Epithelial cell of proximal tubule (primary cell): ENCODE results near the gene CD44. TPM values are rescaled to one million over a fixed set of nuclear protein-coding genes. Genes with fewer than 3 reads are reported as not detected.
"Not testable (repeated sequence)": the region's sequence is repeated elsewhere in the genome, so short reads cannot be mapped to it uniquely, and the experiment has no call there.

Source experiments
- DNase-seq: peaks from one replicate; pipeline ENCODE4 v3.0.0-alpha.2; 2011; ENCODE audit warnings: low read depth
- H3K4me3 ChIP-seq: 2 replicates; pipeline ENCODE4 v1.5.1; 2011; ENCODE audit warnings: low read depth, mild to moderate bottlenecking, low read length
- total RNA-seq: library from RNA; depleted of rRNA; stranded (reverse); fragments of >200 nt; gene quantifications from 2 replicates; pipeline ENCODE4 v1.2.3, GENCODE V29; 2015
- TF ChIP-seq, protein P1 (sequence below): conservative IDR thresholded peaks from 2 replicates; pipeline ENCODE4 v1.5.1; 2012; ENCODE audit warnings: low read depth, mild to moderate bottlenecking, low read length

Gene CD44
- total RNA-seq, 1 donor from 2014 or later: 296 TPM

DNA sequence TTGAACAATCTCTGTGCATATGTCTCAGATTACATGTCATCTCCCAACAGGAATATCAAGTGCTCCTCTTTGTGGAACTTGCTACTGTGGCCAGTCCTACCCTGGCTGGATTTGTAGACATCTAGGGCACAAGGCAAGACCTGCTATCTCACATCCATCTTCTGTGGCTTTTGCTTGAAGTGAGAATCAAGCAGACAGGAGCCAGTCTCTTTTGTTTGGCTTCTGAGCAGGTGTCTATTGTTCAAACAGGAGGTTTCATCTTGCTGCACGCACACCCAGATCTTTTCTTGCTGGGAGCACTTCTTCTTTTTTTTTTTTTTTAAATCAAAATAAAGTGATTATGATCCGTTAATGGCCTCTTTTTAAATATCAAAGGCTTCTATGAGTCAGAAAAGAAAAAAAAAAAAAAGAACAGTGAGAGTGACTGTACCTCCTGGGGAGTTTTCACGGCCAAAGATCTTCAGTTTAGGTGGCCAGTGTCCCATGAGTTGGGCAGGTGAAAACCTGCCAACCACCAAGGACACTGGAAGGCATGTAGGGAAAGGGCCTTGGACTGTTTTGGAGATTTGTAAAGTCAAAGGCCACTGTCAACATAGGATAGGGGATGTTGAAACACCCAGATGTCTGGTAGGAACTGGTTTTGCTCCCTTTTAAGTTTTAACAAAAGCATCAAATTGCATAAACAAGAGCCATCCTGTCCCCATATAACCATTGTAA lies 78.1 kb downstream of the CD44 start:
- TF ChIP-seq, protein P1, sequence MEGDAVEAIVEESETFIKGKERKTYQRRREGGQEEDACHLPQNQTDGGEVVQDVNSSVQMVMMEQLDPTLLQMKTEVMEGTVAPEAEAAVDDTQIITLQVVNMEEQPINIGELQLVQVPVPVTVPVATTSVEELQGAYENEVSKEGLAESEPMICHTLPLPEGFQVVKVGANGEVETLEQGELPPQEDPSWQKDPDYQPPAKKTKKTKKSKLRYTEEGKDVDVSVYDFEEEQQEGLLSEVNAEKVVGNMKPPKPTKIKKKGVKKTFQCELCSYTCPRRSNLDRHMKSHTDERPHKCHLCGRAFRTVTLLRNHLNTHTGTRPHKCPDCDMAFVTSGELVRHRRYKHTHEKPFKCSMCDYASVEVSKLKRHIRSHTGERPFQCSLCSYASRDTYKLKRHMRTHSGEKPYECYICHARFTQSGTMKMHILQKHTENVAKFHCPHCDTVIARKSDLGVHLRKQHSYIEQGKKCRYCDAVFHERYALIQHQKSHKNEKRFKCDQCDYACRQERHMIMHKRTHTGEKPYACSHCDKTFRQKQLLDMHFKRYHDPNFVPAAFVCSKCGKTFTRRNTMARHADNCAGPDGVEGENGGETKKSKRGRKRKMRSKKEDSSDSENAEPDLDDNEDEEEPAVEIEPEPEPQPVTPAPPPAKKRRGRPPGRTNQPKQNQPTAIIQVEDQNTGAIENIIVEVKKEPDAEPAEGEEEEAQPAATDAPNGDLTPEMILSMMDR: no peak
- DNase-seq: no peak
- H3K4me3 ChIP-seq: no peak overlapping the region

- TF ChIP-seq, protein P1: no peak
- no peak for DNase-seq
- no peak overlapping the region for H3K4me3 ChIP-seq
Observed at GRCh38 chr11:35218956-35219355, 80.0 kb downstream of the CD44 start.

- TF ChIP-seq, protein P1: no peak
- no peak for DNase-seq
- H3K4me3 ChIP-seq: no peak overlapping the region
Observed at GRCh38 chr11:35223371-35223796, 84.4 kb downstream of the CD44 start.

DNA sequence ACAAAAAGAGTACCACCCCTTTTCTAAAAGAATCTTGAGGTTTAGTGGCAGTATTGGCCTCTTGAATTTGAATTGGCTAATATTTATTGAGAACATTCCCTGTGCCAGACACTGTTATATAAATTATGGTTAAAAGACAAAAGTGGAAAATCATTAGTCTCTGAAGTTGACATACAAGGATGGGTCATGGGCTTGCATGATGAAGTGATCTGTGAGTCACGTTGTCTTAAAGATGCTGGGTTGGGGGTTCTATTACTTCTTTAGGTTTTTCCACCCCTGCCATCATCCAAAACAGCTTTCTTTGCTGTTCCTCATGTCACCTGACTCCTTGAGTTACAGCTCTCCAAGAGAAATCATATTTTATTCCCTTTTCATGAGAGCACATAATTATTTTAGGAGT lies 85.0 kb downstream of the CD44 start:
- TF ChIP-seq, protein P1: no peak

DNA sequence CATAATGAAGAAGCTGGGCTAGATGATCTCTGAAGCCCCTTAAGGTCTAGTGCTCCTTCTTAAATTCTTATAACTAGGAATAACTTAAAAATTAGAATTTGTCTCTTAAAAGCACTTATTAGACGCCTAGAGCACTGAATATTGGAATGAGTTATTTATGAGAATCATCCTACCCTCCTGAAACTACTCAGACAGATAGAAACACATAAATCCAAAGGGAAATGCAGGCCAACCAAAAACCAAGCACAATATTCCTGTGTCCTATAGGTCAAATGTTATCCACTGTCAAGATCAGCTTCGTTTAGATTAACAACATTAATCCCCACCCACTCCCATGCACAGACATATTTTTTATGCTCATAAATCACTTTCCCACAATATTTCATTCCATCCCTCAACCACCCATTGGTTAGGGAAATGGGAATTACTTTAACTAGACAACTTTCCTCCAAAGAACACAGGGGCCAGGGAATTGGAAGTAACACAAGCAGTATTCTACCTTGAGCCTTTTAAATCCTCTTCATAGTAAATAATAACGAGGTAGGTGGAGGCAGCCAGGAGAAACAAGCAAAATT lies 87.1 kb downstream of the CD44 start:
- H3K4me3 ChIP-seq: no peak overlapping the region
- no peak for DNase-seq
- TF ChIP-seq, protein P1: no peak

More for the DNA sequence above, 85.0 kb downstream of the CD44 start:
- no peak overlapping the region for H3K4me3 ChIP-seq
- DNase-seq: no peak

DNA sequence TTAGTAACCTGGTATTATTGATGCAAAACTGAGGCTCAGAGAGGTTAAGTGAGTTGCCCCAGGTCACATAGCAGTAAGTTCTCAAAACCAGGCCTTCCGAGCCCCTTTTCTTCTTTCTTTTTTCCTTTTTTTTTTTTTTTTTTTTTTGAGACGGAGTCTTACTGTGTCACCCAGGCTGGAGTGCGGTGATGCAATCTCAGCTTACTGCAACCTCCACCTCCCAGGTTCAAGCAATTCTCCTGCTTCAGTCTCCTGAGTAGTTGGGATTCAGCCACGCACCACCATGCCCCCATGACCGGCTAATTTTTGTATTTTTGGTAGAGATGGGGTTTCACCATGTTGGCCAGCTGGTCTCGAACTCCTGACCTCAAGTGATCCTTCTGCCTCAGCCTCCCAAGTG lies 87.8 kb downstream of the CD44 start:
- DNase-seq, H3K4me3 ChIP-seq: not testable (repeated sequence)

DNA sequence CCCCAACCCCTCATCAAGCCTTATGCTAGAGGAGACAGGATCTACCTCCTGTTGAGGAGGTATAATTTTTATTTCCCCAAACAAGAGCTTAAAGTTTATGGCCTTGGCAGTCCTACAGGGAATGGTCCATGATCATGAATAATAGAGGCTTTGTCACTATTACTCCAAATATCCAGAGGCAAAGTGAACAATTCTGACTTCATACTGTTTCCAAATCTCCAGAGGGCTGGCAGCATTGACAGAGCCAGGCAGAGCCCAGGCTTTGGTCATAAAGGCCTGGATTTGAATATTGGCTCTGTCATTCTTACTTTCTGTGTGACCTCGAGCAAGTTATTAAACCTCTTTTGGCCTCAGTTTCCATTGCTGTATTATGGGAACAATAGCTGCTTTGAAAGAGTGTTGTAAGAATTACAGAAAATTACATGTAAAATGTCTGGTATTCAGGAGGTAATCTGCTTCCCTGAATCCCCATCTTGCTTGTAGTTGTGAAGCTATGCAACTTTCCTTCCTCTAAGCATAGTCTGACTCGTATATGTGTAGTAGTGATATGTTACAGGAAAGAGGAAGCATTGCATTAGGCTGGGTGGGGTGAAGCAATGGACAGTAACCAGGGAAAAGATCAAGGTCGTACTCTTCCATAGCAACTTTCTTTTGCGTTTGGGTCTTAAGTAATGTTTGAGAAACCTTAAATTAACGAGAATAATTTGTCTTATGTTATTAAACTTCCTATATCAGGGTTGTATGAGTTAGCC lies 88.8 kb downstream of the CD44 start:
- TF ChIP-seq, protein P1: no peak
- no peak overlapping the region for H3K4me3 ChIP-seq
- DNase-seq: no peak
